GM19463 (cell line): ENCODE results near the gene SMIM33.
"Not testable (repeated sequence)": the region's sequence is repeated elsewhere in the genome, so short reads cannot be mapped to it uniquely, and the experiment has no call there.

Source experiments
- ATAC-seq: cut with Tn5 transposase; IDR thresholded peaks from one replicate; pipeline ENCODE4 v1.9.1; 2021; ENCODE audit warnings: mild to moderate bottlenecking, moderate library complexity; ENCODE audit not compliant: unreplicated experiment

Gene SMIM33

DNA sequence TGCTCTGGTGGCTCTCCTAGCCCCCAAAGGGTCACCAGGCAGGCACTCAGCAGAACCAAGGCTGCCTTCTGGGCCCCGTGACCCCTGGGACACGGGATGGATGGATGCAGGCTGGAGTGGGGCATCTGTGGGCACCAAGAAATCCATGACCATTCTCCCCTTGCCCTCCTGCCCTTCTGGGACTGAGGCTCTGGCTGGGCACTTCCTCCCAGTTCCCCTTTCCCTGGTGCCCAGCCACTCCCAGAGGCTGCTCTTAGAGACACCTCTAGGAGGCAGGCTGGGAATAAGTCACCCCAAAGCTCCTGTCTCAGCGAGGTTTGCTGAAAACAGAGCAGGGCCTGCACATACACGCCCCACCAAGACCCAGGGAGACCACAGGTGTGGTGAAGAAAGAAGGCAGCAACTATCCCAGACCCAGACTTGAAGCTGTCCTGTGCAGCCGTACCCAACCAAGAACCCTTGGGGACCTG is 10.8 kb downstream of the SMIM33 start:
- no peak for ATAC-seq

- no peak for ATAC-seq
These were observed 11.5 kb downstream of the SMIM33 start, which contains the start of gene STING1 for GRCh38 chr5:139482050-139482889. TSS of gene STING1 (minus strand) at chr5:139482758. CDS start at chr5:139481704, 1,054 bp downstream.

GRCh38 chr5:139482890-139483208 is 12.0 kb downstream of the SMIM33 start:
- ATAC-seq = not testable (repeated sequence)

DNA sequence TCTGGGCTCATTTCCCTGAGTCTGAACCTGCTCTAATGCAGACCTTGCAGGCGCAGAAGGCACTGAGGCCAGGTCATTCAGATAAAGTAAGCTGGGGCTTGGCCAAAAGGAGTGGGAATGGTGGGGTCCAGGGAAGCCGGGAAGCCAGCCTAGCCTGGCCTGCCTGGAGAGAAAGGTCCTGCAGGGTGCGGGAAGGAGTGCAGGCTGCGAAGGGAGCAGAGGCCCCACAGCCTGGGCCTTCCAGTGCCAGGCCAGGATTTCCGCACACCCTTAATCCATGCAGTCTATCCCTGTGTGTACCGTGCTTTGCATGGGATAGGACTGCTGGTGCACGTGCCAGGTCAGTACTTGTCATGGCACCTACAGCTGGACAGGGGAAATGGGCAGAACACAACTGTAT is 15.4 kb downstream of the SMIM33 start:
- ATAC-seq = no peak

DNA sequence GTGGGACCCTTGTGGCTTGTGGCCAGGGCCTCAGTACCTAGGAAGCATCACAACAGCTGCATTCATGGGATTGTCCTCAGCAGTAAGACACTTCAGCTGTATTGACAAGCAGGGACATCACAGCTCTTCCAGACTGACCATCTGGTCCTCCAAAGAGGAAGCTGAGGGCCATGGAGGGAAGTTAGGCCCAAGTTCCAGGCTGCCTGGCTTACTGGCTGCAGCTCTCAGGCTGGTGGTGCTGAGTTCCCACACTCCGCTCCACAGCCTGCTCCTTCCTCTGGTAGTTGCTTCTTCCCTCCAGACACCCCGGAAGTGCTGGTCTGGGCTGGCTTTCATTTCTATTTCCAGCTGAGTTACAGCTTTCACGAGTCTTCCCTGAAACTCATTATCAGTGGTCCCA is 17.5 kb downstream of the SMIM33 start:
- ATAC-seq = no peak

- no peak for ATAC-seq
These were observed 21.9 kb downstream of the SMIM33 start for GRCh38 chr5:139492700-139493192.

GRCh38 chr5:139494256-139494655 is 23.5 kb downstream of the SMIM33 start:
- ATAC-seq = no peak

- ATAC-seq = no peak
These were observed 24.0 kb downstream of the SMIM33 start for GRCh38 chr5:139494832-139495231.

GRCh38 chr5:139495638-139496435 is 25.0 kb downstream of the SMIM33 start:
- ATAC-seq = no peak

GRCh38 chr5:139501381-139501780 is 30.6 kb downstream of the SMIM33 start:
- ATAC-seq = no peak

GRCh38 chr5:139503036-139503817 is 32.4 kb downstream of the SMIM33 start:
- not testable (repeated sequence) for ATAC-seq

GRCh38 chr5:139503879-139504278 is 33.1 kb downstream of the SMIM33 start:
- ATAC-seq = not testable (repeated sequence)

GRCh38 chr5:139504722-139505121 is 33.9 kb downstream of the SMIM33 start:
- ATAC-seq = not testable (repeated sequence)

DNA sequence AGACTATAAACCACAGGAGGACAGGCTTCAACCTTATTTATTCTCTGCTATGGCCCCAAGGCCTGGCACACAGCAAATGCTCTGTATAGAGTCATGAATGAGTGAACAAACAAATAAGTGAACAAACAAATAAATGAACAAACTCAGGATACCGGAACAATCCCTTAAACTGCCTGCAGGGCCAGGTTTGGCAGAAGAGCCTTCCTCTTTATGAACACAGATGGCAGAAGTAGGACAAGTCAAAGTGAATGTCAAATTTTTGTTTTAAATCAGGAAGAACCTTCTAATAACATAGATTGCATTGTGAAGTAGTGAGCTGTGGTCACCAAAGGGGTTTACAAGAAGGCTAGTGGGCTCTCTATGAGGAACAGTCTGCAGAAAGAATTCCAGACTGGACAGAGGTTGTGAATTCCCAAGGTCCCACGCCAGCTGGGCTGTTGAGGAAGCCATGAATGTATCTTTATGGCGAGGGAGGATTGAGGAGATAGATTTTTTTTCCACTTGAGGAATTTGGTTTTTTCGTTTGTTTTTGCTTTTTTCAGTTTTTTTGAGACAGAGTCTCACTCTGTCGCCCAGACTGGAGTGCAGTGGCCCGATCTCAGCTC is 42.1 kb downstream of the SMIM33 start:
- ATAC-seq = no peak

- peak; percentile 48 for ATAC-seq
These were observed 42.6 kb downstream of the SMIM33 start for GRCh38 chr5:139513434-139513833.

- ATAC-seq = no peak
These were observed 43.2 kb downstream of the SMIM33 start for GRCh38 chr5:139513852-139514485.

DNA sequence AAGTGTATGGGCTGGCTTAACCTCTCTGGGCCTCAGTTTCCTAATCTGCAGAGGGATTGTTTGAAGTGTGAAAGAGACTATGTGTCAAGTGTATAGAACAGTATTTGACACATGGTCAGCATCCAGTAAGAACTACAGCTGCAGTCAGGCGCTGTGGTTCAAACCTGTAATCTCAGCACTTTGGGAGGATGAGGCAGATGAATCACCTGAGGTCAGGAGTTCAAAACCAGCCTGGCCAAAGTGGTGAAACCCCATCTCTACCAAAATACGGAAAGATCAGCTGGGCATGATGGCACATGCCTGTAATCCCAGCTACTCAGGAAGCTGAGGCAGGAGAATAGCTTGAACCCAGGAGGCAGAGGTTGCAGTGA is 43.7 kb downstream of the SMIM33 start:
- no peak for ATAC-seq

- ATAC-seq = peak; percentile 83
These were observed 47.1 kb downstream of the SMIM33 start for GRCh38 chr5:139517683-139518564.
